Left renal cortex interstitium (tissue), 4 donors: Measurements from ENCODE around the gene STAC. TPM values are rescaled to one million over a fixed set of nuclear protein-coding genes. Genes with fewer than 3 reads are reported as not detected.
A peak's percentile ranks its signal among the peaks of the same experiment; 100 is the strongest.

Experiments
- DNase-seq, 4 donors: peaks; one replicate each; pipeline ENCODE4 v3.0.0-alpha.2; 2013; ENCODE audit warnings: low read depth in 4 of 4, low spot score in 2 of 4, missing footprints in 1 of 4
- polyA plus RNA-seq, 4 donors: library from polyadenylated mRNA; unstranded; fragments of 120-200 nt; gene quantifications; one replicate each; pipeline ENCODE4 v1.2.1, GENCODE V29; 2013; ENCODE audit not compliant: insufficient read length in 4 of 4

STAC gene, protein sequence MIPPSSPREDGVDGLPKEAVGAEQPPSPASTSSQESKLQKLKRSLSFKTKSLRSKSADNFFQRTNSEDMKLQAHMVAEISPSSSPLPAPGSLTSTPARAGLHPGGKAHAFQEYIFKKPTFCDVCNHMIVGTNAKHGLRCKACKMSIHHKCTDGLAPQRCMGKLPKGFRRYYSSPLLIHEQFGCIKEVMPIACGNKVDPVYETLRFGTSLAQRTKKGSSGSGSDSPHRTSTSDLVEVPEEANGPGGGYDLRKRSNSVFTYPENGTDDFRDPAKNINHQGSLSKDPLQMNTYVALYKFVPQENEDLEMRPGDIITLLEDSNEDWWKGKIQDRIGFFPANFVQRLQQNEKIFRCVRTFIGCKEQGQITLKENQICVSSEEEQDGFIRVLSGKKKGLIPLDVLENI
- 10 to 100 TPM in 1 of 4 donors, 1 to 10 TPM in 3; 5.3 to 11.5 (median 8.8) TPM for polyA plus RNA-seq

DNA sequence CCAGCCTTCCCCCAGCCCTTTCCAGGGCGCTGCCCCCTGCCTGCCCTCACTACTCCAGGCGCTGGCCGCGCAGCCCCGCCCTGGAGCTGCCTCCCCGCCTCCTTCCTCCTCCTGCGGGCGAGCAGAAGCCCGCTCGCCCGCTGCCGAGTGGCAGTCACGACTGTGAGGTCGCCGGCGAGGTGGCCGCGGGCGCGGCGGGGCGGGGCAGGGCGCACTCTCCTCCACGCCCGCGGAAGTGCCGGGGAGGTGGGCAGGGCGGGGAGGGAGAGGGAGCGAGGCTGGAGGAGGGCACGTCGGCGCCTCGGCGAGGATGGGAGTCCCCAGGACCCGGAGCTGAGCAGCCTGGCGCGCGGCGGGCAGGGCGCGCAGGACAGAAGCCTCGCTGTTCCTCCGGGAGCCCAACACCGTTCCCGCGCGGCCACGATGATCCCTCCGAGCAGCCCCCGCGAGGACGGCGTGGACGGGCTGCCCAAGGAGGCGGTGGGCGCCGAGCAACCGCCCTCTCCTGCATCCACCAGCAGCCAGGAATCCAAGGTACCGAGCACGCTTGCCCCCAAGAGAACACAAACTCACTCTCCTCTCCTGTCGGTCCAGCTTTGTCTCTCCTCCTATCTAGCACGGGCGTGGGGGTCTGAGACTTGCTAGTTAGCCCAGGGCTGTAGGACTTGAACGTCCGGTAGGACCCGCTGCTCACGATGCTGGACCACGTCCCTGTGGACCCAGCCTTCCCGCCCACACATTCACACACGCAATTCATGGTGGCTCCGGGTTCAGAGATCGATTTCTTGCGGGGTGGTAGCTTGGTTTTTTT is at the start of gene STAC:
Gene STAC, plus strand, starts transcription at position 284 of the 811 bp plus-strand sequence. Its CDS starts 140 bp downstream, at position 424.
- DNase-seq: peak in 1 of 4 donors; percentile 7

DNA sequence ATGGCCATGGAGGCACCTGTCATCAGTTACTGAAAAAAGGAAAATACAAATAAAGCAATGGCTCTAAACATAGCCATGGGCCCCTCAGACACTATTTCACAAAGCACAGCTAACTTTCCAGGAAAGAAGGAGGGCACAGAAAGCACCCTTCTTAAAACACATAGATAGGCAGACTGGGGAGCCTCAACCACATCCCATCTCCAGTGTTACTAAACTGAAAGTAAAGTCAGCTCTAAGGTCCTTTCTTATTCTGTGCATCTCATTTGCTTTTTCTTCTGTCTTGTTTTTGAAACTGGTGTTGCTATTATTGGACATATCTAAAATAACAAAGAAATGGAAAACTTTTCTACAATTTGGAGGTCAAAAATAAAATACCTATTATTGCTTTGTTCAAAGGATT is 48.2 kb upstream of the STAC start:
- no peak for DNase-seq

DNA sequence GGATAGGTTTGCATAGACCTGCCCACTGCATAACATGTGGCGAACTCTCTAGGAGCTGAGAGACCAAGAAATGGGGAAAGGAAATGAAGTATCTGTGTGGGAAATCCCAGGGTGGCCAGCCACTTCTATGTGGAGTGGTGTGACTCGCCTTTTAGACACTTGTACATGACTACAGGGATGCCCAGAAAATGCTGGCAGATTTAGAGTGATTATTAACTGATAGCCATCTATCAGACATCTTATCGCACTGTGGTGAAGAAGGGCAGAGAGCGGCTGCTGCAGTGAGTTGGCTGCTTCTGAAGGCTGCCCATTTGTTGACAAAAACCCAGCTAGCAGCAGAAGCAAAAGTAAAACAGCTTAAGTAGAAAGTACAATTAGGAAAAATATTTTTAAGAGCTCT is 18.1 kb upstream of the STAC start:
- DNase-seq: no peak

DNA sequence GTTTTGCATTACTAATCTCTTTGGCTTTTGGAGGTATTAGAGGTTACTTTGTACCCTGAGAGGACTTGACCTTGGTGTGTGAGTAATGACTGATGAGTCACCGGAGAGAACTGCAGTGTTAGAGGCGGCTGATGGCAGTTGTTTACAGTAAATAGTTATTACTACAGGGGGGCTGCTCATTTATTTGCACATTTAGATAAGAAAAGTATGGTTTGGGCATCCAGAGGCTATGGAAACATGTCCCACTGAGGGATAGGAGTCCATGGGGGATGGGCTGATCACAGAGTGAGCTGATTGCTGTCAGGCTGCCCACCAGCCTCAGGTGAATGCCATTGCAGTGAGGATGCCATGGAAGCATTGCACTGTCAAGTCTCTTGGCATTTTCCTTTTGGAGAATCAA is 17.3 kb upstream of the STAC start:
- no peak for DNase-seq

DNA sequence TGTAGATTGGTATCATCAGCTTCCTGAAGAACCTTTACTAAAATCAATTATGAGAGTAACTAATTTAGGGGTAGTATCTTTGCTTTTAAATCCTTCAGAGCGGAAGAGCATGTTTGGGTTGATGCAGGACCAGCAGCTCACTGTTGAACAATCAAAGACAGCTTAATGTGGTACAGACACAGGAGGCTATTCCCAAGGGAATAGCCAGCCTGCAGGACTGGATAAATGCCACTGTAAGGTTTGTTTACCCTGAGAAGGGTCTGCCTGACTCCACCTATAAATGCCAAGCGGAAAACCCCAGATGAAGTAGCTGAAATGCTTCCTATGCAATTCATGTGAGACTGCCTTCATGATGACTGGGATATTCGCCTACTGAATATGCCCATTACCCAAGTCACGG is 16.0 kb upstream of the STAC start:
- no peak for DNase-seq

DNA sequence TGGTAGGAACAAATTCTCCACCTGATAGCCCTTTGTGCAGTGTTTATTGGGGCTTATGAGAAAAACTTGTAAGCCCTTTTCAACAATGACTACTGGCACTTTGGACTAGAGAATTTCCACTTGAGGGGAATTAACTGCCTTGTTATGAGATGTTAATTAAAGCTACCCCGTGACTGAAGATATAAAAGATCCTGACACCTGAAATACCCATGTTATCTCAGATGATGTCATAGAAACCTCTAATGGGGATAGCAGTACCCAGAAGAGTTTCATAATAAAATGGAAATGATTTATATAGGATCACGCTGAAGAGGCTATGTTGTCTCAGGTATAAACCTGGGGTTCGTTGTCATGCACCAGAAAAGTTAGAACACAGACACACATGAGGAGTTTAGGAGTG is 14.5 kb upstream of the STAC start:
- no peak for DNase-seq

DNA sequence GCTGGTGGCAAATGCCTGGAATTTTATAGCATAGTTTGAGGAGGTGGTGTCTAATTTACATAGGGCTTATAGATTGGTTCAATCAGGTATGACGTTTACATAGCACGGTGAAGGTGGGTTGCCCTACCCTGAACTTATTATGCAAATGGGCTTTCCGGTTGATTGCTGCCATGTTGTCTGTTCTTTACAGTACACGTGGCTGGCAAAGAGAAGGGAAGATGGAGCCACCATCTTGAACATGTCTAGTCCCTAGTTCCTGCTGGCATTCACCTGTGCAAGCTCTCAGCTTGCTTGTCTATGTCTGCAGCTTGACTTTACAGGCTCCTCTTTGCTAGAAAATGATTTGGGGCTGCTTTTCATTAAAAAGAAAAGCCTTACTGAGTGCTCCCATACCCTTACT is 14.0 kb upstream of the STAC start:
- no peak for DNase-seq

DNA sequence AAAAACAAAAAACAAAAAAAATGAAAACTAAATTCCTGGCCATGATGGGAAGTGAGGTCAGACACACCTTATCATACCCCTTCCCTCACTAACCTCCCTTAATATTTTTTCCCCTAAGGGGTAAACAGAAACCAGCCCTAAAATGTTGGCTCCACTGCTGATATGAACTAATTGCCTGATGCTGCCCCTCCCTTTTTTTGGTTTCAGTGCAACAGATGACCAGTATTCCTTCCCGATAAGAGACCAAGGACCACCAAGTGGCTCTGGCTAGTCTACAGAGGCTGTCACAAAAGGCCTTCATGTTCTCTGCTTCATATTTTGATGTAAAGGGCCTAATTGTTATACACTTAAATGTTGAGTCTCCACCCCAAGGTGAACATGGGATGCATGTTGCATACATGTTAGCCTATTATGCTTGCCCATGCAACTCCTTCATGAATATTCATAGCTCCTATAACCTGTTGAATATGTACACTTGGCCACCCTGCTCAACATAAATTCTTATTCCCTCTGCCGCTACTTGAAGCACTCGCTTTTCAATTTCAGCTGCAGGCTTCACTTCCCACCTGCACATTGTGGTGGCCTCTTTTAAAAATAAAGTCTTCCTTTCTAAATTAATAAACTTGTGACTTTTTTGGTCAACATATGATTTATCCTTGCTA is 12.3 kb upstream of the STAC start:
- DNase-seq: no peak

DNA sequence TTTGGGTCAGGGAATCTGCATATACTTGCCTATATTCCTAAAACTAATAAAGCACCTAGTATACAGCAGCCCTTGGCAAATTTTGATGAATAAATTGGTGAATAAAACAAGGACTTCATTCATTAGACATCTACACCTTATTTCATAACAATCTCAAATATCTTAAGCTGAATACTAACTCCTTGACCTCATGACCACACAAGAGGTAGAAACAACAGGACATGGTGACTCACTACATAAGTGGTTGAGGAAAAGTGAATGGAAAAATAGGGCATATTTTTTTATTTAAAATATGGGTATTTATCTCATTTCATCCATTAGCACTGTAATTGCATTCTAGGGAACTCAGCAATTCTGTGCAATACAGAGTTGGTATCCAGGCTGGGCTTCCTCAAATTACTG is 7.8 kb upstream of the STAC start:
- DNase-seq: no peak

DNA sequence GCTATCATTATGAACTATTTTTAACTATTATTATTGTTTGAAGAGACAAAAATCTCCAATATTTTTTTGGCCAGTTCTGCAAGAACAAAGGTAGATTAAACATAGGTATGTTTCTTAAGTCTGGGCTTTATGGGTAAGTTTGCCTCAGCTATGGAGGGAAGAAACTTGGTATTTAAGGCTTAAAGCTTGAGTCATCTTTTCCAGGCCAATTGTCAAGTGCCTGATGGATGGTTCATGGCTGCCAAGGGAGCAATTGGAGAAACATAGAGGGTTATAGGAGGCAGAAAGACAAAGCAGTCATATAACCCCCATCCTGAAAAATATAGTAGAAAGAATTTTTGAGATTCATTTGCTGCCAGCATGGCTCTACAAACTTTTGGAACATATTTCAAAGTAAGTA is 7.2 kb upstream of the STAC start:
- DNase-seq: no peak

DNA sequence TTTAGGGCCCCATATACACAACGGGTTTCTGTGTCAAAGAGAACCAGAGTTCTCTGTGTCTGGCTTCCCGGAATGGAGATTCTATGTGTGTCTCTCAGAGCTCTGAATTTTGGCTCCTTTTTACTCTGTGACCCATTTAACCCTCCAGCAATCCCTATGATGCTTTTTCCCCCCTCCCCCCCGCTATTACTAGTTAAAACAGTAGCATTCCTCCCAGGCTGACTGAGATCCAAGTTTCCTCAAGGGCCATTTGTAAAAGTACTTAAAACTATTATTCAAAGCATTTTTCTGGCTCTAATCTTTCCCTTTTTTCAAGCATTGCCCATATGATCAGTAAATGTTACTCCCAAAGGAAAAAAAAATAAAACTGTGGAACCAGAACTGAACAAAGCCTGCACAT is 6.6 kb upstream of the STAC start:
- no peak for DNase-seq

DNA sequence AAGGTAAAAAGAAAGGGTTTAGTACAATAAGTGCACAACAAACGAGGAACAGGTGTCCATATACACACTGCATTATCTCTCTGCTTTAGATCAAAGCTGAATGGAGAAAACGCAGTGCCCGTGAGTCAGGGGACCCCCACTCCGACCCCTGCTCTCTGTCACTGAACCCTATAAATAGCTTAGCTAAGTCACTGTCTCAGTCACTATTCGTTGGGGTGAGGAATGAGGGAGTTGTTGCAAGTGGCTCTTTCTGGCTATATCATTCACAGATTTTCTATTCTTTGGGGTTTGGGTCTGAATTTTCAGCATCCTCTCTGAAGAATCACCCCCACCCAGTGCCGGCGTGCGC is 458 bp upstream of the STAC start:
- no peak for DNase-seq

DNA sequence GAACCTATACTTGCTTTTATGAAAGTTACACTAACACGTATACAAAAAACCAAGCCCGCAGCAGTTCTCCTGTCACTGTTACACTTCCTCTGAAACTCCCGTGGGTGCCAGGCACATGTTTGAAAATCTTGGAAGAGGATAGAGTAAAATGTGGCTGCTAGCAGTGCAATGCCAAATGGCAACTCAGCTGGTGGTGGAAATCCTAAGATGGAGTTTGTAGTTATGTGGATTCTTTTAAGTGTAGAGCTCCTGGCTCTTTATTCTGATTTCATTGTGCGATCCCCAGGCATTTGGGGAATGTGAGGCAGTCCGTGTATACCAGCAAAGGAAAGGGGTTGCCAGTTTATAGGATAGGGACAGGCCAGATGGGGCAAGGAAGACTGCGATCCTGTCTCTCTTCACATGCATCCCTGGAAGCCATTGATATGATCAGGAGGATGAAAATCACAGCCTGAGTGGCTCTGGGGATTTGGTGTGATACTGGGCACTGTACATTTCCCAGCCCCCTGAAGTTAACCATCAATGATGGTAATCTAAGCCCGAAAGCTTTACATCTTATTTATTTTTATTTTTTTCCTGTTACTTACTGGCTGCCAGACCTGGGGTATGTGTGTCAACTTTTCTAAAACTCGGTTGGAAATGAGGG is 1.1 kb downstream of the STAC start:
- no peak for DNase-seq

DNA sequence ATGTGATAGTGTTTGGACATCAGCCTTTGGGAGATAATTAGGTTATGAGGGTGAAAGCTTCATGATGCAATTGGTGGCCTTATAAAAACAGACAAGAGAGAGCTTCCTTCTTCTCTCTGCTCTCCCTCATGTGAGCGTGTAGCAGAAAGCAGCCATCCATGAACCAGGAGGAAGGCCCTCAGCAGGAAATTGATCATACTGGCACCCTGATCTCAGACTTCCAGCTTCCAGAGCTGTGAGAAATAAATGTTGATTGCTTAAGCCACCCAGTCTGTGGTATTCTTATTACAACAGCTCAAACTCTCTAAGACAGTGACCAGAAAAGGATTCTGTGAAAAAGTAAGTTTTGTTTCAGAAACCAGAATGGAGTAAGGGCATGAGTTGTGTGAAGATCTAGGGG is 13.3 kb downstream of the STAC start:
- DNase-seq: no peak

DNA sequence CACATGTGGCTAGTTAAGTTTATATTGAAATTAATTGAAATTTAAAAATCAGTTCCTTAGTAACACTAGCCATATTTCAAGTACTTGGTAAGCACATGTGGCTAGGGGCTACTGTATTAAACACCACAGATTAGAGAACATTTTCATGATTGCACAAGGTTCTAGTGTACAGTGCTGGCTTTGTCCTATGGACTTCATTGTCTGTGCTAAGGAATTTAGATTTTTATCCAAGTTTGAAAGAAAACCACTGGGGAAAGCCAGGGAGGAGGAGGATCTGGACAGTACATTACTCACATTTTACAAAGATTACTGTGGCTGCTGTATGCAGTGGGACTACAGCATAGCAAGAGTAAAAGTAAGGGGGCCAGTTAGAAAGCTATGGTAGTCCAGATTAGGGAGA is 13.9 kb downstream of the STAC start:
- DNase-seq: no peak

DNA sequence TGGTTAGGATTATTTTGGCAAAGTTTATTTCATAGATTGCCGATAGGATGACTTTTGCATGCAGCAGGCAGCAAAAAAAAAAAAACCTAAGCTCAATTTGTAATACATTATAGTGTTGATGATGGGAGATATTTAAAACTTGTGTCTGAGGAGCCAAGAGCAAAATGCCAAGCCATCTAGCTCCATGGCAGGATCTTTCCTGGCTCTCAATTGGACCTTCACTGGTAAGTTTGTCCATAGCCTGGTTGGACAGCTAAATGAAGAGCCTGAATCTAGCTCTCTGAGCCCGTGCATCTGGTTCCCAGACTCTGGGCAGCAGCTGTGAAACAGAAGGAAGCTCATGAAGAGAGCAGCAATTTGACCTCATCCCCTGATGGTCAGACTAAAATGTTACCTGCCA is 17.5 kb downstream of the STAC start:
- no peak for DNase-seq

DNA sequence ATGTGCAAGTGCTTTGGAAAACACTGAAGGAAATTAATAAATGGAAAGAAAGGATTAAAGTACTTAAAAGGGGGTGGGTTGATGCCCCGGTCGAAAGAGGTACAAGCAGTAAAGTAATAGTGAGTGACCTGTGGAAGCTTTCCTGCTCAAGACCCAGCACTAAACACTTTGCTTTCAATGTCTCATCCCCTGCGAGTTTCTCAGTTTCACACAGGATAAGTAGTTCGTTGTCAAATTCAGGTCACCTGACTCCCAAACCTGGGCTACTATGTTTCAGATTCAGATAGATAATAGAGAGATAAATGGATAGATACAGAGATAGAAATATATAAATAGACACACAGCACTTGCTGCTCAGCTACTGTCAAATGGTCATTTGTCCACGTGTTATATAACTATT is 19.6 kb downstream of the STAC start:
- no peak for DNase-seq

DNA sequence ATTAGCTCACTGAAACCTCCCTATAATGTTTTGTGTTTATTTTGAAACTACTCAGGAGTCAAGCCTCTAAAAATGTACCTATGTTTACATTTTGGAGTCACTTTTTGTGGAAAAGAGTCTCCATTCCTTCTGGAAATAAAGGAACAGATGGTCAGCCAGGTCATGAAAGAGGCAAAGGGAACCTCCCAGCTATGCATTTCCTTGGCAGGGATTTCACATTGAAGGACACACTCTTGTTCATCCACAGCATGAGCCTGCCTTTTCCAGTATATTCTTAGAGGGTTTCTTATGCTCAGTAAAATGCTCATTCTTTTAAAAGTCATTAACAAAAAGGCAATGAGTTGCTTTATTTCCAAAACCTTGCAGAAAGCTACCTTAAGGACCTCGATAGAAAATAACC is 20.8 kb downstream of the STAC start:
- DNase-seq: no peak

DNA sequence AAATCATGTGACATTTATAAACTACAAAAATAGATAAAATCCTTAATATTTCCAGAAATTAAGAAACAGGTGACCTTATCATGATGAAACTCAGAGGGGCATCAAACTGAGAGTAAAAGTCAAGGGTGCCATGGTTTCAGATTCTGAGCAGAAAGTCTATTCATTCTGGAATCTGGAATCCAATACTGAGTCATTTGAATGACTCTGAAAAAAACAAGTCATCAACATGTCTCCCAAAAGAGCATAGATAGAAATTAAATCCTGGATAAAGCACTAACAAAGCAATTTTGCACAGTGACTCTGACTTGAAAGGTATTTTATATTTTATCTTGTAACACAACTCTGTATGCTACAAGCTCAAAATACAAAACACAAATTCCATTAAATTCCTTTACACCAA is 23.4 kb downstream of the STAC start:
- DNase-seq: no peak

DNA sequence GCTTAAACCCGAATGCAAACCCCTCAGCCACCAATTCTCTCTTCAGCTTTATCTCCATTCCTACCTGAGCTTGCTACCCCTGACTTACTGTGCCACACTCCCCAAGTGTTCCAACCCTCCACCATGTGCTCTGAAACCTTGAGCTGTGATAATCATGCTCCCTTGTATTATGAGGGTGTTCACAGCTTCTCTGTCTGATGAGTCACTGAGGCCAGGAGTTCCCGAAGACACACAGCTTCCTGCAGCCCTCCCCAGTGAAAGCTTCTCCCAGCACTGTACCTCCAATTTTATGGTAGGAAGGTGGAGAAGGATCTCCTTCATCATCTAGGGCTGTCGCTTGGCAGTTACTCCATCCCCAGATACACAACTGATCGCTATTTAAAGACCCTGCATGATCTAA is 24.9 kb downstream of the STAC start:
- no peak for DNase-seq

DNA sequence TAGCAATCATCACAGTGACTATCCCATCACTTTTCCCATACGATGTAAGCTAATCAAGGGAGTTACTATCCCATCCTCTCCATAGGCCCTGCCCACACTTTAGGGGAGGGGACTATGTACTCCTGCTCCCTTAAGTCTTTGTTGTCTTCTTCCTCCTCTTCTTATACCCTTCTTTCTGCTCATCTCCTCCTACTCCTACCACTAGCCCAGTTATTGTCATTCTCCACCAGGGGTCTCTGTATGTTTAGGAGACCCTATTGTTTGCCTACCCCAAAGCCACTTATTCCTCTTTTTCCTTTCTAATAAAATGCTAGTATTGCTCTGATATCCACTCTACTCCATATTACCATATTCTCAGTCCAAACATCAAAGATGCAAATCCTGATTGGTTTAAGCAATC is 27.8 kb downstream of the STAC start:
- DNase-seq: no peak
